Activated naive CD4-positive, alpha-beta T cell treated with anti-CD3 and anti-CD28 coated beads, Interleukin-2, amount 50 U/mL, for 16 hours (primary cell): ENCODE results near the gene MPZL2.
A peak's percentile ranks its signal among the peaks of the same experiment; 100 is the strongest.

ENCODE experiments used
- DNase-seq: peaks from one replicate; pipeline ENCODE4 v3.0.0-alpha.2; 2020

The MPZL2 gene

DNA sequence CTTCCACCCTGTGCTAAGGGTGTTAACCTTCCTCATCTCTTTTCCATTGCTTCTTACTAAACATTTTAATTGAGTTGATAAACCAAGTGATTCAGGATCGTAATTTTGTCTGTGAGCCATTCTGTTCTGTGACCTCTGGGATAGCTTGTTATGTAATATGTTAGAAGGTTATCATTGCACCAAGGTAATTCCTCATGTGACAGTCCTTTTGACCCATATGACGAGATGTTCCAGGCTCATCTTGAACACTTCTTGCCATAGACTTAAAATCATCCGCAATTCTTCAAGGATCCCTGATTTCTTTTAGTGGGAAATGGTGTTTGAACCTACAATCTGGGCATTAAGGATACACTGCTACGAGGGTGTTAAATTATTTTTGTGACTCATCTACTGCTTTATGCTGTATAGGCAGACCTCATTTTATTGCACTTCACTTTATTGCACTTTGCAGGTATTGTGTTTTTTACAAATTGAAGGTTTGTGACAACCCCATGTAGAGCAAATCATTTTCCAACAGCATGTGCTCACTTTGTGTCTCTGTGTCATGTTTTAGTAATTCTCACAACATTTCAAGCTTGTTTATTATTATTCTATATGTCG is 19.0 kb upstream of the MPZL2 start:
- DNase-seq = no peak

- no peak for DNase-seq
Measured at GRCh38 chr11:118282606-118283005, 18.5 kb upstream of the MPZL2 start.

DNA sequence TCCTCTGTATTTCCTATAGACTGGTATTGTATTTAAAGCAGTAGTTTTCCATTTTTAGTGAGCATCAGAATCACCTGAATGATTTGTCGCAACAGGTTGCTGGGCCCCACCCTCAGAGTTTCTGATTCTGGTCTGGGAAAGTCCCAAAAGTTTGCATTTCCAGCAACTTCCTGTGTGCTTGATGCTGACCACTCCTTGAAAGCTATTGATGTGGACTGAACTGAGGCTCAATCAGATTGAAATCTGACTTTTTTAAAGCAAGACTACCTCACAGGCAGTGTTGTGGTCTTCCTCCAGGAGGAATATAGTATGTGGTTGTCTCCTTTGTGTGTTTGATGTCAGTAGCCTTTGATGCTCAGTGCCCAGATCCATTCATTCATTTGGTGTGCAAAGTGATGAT is 17.2 kb upstream of the MPZL2 start:
- no peak for DNase-seq

DNA sequence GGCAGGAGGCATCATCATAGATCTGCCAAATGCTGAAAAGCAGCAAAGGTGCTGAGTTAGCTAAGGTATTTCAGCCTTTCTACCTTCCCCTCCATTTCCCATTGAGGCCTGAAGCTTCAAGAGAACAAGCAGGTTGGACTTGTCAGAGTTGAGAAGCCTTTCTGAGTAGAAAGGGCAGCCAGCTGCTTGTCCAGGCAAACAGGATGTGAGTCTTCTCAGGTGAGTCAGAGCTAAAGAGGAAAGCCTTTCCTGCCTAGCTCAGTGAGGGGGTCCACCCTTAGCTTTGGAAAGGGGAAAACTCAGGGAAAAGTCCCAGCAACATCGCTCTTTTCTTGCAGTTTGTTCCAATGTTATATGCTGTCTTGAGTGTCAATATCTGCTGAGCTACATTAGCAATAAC is 13.2 kb upstream of the MPZL2 start:
- DNase-seq = no peak

DNA sequence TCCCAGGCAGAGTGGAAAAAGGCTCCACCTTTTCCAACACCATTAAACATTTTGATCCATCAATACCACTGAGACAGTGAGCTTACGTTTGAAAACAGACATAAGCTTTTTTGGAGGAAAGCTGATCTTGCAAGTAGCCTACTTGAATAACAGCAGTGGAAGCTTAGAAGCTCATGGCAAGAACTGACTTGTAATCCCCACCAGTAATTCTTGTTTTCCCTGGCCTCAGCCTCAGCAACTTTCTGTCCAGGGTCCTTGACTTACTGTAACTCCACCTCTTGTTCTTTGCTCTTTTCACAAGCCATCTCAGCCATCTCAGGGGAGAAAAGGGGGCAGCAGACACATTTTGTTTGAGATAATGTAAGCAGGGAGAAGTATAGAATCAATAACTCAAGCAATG is 12.3 kb upstream of the MPZL2 start:
- no peak for DNase-seq

GRCh38 chr11:118275176-118275575 is 11.1 kb upstream of the MPZL2 start:
- no peak for DNase-seq

DNA sequence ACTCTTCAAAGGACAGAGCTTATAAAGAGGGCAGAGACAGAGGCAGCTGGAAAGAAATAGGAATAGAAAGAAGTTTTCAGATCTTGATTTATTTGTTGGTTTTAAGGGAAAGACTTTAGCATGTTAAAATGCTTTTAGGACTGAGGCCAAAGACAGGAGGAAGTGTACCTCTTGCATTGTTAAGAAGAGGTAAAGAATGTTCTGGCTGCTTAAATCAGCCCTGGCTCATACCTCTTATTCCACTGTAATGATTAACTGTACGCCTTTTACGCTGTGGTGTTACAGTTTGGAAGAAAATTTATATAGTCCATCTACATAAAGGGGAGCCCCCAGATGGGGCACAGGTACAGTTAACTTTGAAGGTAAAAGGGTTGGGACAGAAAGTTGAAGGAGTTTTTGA is 10.1 kb upstream of the MPZL2 start:
- DNase-seq = no peak

DNA sequence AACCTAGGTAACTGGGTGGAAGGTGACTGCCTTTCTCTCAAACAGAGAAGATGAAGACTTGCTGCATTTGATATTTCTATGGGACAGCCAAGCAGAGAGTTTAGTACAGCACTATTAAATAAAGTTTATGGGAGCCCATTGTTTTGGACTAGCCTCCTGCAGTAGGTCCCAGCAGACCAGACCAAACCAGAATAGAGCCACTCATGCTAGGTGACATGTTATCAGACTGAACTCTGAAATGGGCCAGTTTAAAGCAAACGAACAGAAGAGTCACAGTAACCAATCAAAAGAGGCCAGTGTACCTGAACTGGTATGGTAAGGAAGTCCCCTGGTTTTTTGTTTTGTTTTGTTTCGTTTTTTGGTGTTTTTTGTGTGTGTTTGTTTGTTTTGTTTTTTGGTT is 7.9 kb upstream of the MPZL2 start:
- no peak for DNase-seq

- no peak for DNase-seq
Measured at GRCh38 chr11:118267486-118267885, 3.4 kb upstream of the MPZL2 start.

- DNase-seq = no peak
Measured at GRCh38 chr11:118265954-118266353, 1.9 kb upstream of the MPZL2 start.

DNA sequence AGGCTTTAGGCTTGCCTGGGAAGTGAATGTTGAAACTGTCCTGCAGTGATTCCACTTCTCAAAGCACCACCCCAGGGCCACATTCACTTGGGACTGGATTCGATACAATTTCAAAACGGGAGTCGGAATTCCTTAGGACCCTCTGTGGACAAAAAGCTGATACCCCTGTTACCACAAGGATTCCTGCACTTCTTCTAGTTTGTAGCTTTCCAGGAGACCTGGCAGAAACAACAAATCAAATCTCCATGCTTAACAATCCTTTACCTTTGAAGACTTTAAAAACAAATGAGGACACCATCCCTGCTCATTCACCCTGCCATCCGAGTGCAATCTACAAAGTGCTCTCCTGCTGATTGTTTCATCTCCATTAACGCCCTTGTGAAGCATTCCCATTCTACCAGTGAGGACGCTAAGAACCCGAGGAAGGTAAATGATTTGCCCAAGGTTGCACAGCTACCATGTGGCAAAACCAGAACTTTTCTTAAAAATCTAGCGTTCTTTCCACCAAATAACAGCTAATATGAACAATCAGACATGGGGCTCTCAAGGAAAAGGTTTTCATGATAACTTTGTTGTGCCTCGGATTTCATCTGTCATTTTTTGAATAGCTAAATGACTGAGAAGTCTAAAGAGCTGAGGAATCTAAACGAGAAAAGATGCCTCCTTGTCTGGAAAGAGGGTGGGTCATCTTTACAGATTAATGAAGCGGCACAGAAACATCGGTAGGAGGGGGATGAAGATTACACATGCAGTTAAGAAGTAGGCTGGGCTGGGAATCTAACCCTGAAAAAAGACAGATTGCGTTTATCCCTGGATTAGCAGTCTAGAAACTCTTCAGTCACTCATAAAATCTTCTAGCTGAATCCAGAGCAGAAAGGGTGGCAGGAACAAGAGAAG is 720 bp upstream of the MPZL2 start:
- no peak for DNase-seq

- DNase-seq = no peak
Measured at GRCh38 chr11:118263112-118263511, 985 bp downstream of the MPZL2 start.

DNA sequence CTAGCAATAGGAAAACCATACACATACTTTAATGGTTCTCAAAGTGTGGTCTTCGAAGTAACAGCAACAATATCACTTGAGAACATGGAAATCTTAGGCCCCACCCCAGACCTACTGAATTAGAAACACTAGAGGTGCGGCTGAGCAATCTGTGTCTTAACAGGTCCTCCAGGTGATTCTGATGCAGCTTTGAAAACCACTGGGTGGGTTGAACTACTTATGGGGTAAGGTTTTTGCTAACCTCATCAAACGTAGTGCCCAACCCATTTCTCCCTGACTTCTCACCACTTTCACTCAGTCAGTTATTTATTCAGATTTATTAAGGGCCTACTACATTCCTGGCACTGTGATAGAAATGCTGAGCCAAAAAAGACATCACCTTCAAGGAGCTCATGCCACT is 3.7 kb downstream of the MPZL2 start:
- DNase-seq = no peak

GRCh38 chr11:118259138-118259537 is 5.0 kb downstream of the MPZL2 start:
- no peak for DNase-seq

- no peak for DNase-seq
Measured at GRCh38 chr11:118258410-118258809, 5.7 kb downstream of the MPZL2 start.

DNA sequence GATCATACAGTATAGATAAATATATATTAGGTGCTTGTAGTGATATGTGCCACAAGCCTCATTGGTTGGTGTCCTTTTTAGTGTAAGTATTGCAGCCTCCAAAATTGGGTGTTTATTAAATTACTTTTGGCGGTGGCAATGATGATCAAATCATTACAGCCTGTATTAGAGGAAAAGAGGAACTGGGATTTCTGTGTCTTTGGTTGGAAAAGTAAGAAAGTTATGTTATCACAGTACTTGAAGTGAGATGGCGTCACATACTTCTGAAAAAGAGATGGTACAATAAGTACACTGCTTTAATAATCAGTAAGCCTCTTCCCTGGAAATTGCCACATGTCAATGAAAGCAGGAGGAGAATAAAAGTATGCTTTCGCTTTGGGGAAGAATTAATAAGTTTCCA is 11.4 kb downstream of the MPZL2 start:
- no peak for DNase-seq

- DNase-seq = peak; percentile 72
Measured at GRCh38 chr11:118251858-118252652, 12.0 kb downstream of the MPZL2 start, which contains the start of gene MPZL3. Gene MPZL3, minus strand, starts transcription at chr11:118252365. Its CDS starts 71 bp downstream, at chr11:118252294.

GRCh38 chr11:118247041-118247440 is 17.1 kb downstream of the MPZL2 start:
- DNase-seq = no peak

DNA sequence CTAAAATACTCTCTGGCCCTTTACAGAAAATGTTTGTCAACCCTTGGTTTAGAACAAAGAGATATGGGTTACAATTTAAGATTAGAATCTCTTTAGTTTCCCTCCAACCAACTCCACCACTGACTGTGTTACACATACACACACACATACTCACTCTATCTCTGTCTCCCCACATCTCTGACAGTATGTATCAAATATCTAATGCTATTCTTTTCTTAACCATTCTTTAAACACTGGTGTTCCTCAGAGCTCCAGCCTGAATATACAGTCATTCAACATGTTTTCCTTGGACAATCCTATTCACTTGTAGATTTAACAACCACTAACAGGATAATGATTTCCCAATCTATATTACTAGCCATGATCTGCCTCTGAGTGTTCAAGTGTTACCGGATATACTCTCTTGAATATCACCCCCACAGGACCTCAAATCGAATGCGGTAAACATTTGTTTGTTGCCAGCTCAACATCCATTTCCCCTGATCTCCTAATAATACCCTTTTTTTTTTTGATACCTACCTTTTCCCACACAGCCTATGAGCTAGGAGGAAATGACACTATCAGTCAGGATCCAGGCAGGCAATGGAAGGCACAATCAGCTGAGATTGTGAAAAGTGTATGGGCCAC is 18.0 kb downstream of the MPZL2 start:
- DNase-seq = no peak

DNA sequence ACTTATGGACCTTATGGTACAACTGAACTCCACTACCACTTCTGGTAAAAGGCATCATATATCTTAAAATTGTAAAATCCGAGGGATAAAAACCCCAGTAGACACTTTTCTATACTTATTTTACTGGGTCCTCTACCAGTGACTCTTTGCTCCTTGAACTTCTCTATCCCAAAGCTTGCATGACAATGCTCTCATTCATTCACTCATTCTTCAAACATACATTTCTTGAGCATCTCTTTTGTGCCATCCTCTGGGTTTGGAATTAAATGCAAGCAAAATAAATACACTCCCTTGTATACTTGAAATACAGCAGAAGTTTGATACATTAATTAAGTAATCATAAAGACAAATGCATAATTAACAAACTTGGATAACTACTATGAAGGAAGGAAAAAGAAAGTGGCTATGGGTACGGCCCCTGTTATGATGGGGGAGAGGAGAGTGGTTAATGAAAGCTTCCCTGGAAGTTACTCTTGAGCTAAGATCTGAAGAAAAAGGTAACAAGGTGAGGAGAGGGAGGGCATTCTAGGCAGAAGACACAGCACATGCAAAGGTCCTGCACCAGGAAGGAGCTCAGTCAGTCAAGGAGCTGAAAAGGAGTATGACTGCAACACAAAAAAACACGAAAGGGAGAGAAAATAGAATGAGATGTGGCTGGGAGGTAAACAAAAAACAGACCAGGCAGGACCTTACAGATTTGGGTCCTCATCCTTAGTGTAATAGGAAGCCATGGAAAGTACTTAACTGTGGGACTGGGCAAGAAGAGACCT is 19.9 kb downstream of the MPZL2 start:
- DNase-seq = no peak

- no peak for DNase-seq
Measured at GRCh38 chr11:118243161-118243560, 20.9 kb downstream of the MPZL2 start.

DNA sequence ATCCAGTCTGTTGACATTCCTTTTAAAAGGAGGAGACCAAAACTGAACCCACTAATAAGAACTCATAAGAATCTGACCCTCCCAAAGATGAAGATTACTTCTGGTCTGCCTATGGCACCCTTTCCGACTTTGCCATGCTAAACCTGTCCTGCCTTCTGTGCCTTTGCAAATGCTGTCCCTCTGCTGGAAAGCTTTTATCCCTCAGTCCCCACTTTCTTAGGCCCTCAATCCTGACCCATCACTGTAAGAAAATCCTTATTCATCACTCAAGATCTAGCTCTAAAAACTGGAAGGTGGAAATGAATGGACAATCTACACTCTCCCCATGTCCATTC is 22.4 kb downstream of the MPZL2 start:
- no peak for DNase-seq
